Activated naive CD8-positive, alpha-beta T cell treated with anti-CD3 and anti-CD28 coated beads, Interleukin-2, amount 10 ng/mL, durations not matched to agents 7 days and 5 days (primary cell): ENCODE data around the gene PFKFB3. TPM values are rescaled to one million over a fixed set of nuclear protein-coding genes. Genes with fewer than 3 reads are reported as not detected.
A peak's percentile ranks its signal among the peaks of the same experiment; 100 is the strongest.

ENCODE experiments used
- ATAC-seq: fragments of 150-1000 bp; cut with Tn5 transposase; one replicate; pipeline ENCODE4 v1.10.0; 2021; ENCODE audit warnings: low read depth, moderate library complexity
- POLR2A ChIA-PET: fragments of 350-600 bp; sonication (Branson Sonifier 250); formaldehyde crosslinking; loops from one replicate; lab custom pipeline; 2021; ENCODE audit warnings: antibody characterized with exemption; lab: Charles Lee
- DNase-seq: peaks from one replicate; pipeline ENCODE4 v3.0.0; 2021
- H3K27ac Mint-ChIP-seq: one replicate; pipeline ENCODE4 v1.8.0; 2022; ENCODE audit warnings: mild to moderate bottlenecking, mixed read lengths
- H3K27me3 Mint-ChIP-seq: one replicate; pipeline ENCODE4 v1.8.0; 2022; ENCODE audit warnings: mild to moderate bottlenecking, moderate library complexity, mixed read lengths
- H3K36me3 Mint-ChIP-seq: one replicate; pipeline ENCODE4 v1.8.0; 2021; ENCODE audit warnings: mild to moderate bottlenecking, mixed read lengths
- H3K4me1 Mint-ChIP-seq: one replicate; pipeline ENCODE4 v1.8.0; 2021; ENCODE audit warnings: mixed read lengths
- H3K4me3 Mint-ChIP-seq: one replicate; pipeline ENCODE4 v1.8.0; 2022; ENCODE audit warnings: mild to moderate bottlenecking, moderate library complexity, mixed read lengths
- H3K9me3 Mint-ChIP-seq: one replicate; pipeline ENCODE4 v1.8.0; 2021; ENCODE audit warnings: mixed read lengths
- total RNA-seq, 2 experiments: library from RNA; stranded (reverse); gene quantifications; one replicate each; pipeline ENCODE4 v1.2.3, GENCODE V29; 2021

The PFKFB3 gene
- total RNA-seq, 2 experiments from 2014 or later: 75.1 to 77.2 TPM

GRCh38 chr10:6270951-6271350, 68.2 kb downstream of the PFKFB3 start:
- Mint-ChIP-seq H3K4me1 (peaks cover 70% of the 10 kb centered on the region), H3K4me3 (peak overlapping the region; percentile 61), H3K9me3 (no peaks in the 10 kb centered on the region), H3K27ac (peak overlapping the region; percentile 98), H3K27me3 (no peaks in the 10 kb centered on the region), H3K36me3 (peaks cover 17% of the 10 kb centered on the region)
- DNase-seq: no peak
- no peak for ATAC-seq
- POLR2A ChIA-PET: interaction anchor here (0.5 to 3.2 kb wide), 2 partner anchors 77 to 375 kb away, joined by 4 to 14 read pairs; no protein-coding TSS in a partner anchor

GRCh38 chr10:6271663-6272062, 68.9 kb downstream of the PFKFB3 start:
- H3K9me3 Mint-ChIP-seq: no peaks in the 10 kb centered on the region
- H3K27me3 Mint-ChIP-seq: no peaks in the 10 kb centered on the region
- DNase-seq (no peak), ATAC-seq (no peak)
- POLR2A ChIA-PET: interaction anchor here (0.6 to 3.2 kb wide), 2 partner anchors 29 to 76 kb away, joined by 4 to 14 read pairs; no protein-coding TSS in a partner anchor
- H3K36me3 Mint-ChIP-seq: peaks cover 18% of the 10 kb centered on the region
- peaks cover 68% of the 10 kb centered on the region for H3K4me1 Mint-ChIP-seq
- H3K4me3 Mint-ChIP-seq: peak overlapping the region; percentile 61
- peak overlapping the region; percentile 98 for H3K27ac Mint-ChIP-seq

- H3K27me3 Mint-ChIP-seq: no peaks in the 10 kb centered on the region
- ATAC-seq (no peak), DNase-seq (no peak)
- peaks cover 1% of the 10 kb centered on the region for H3K9me3 Mint-ChIP-seq
- H3K36me3 Mint-ChIP-seq: peaks cover 21% of the 10 kb centered on the region
- POLR2A ChIA-PET: interaction anchor here (3.2 kb wide), 1 partner anchor 76 kb away, joined by 14 read pairs; no protein-coding TSS in a partner anchor
- H3K4me3 Mint-ChIP-seq: peak overlapping the region; percentile 61
- peak overlapping the region; percentile 98 for H3K27ac Mint-ChIP-seq
- H3K4me1 Mint-ChIP-seq: peaks cover 66% of the 10 kb centered on the region
These were observed 69.4 kb downstream of the PFKFB3 start for GRCh38 chr10:6272126-6272525.

GRCh38 chr10:6273351-6273750, 70.6 kb downstream of the PFKFB3 start:
- Mint-ChIP-seq H3K36me3 (peaks cover 29% of the 10 kb centered on the region), H3K27me3 (no peaks in the 10 kb centered on the region), H3K4me3 (no peak overlapping the region), H3K4me1 (peaks cover 60% of the 10 kb centered on the region), H3K27ac (no peak overlapping the region), H3K9me3 (peaks cover 5% of the 10 kb centered on the region)
- no peak for ATAC-seq
- POLR2A ChIA-PET: no interaction called here
- no peak for DNase-seq

GRCh38 chr10:6274040-6274439, 71.3 kb downstream of the PFKFB3 start:
- no peak for DNase-seq
- POLR2A ChIA-PET: interaction anchor here (0.5 to 2.2 kb wide), 2 partner anchors 18 to 74 kb away, joined by 4 to 11 read pairs; no protein-coding TSS in a partner anchor
- Mint-ChIP-seq H3K4me1 (peaks cover 59% of the 10 kb centered on the region), H3K27ac (no peak overlapping the region), H3K4me3 (no peak overlapping the region), H3K9me3 (peaks cover 5% of the 10 kb centered on the region), H3K36me3 (peaks cover 29% of the 10 kb centered on the region), H3K27me3 (no peaks in the 10 kb centered on the region)
- ATAC-seq: no peak

GRCh38 chr10:6274484-6274883, 71.8 kb downstream of the PFKFB3 start:
- Mint-ChIP-seq H3K36me3 (peaks cover 28% of the 10 kb centered on the region), H3K4me1 (peaks cover 56% of the 10 kb centered on the region), H3K27ac (no peak overlapping the region), H3K27me3 (no peaks in the 10 kb centered on the region), H3K4me3 (no peak overlapping the region), H3K9me3 (peaks cover 5% of the 10 kb centered on the region)
- DNase-seq (no peak), ATAC-seq (no peak)
- POLR2A ChIA-PET: interaction anchor here (0.5 to 2.2 kb wide), 3 partner anchors 17 to 111 kb away, joined by 4 to 11 read pairs (median 4); no protein-coding TSS in a partner anchor

- peaks cover 56% of the 10 kb centered on the region for H3K4me1 Mint-ChIP-seq
- ATAC-seq: peak; percentile 80
- POLR2A ChIA-PET: interaction anchor here (0.6 to 2.2 kb wide), 5 partner anchors 9 to 112 kb away, joined by 3 to 11 read pairs (median 4); no protein-coding TSS in a partner anchor
- H3K9me3 Mint-ChIP-seq: peaks cover 5% of the 10 kb centered on the region
- H3K27ac Mint-ChIP-seq: peak overlapping the region; percentile 92
- peak overlapping the region; percentile 73 for H3K4me3 Mint-ChIP-seq
- H3K36me3 Mint-ChIP-seq: peaks cover 29% of the 10 kb centered on the region
- peak; percentile 72 for DNase-seq
- no peaks in the 10 kb centered on the region for H3K27me3 Mint-ChIP-seq
These were observed 72.6 kb downstream of the PFKFB3 start for GRCh38 chr10:6275022-6275997.

- Mint-ChIP-seq H3K27me3 (no peaks in the 10 kb centered on the region), H3K4me1 (peaks cover 54% of the 10 kb centered on the region), H3K9me3 (peaks cover 5% of the 10 kb centered on the region), H3K36me3 (peaks cover 25% of the 10 kb centered on the region), H3K4me3 (no peak overlapping the region), H3K27ac (no peak overlapping the region)
- POLR2A ChIA-PET: interaction anchor here (1.2 kb wide), 1 partner anchor 10 kb away, joined by 3 read pairs; no protein-coding TSS in a partner anchor
- no peak for DNase-seq
- no peak for ATAC-seq
These were observed 73.6 kb downstream of the PFKFB3 start for GRCh38 chr10:6276356-6276755.

GRCh38 chr10:6278519-6279120, 75.9 kb downstream of the PFKFB3 start:
- POLR2A ChIA-PET: no interaction called here
- no peak overlapping the region for H3K27ac Mint-ChIP-seq
- peaks cover 29% of the 10 kb centered on the region for H3K36me3 Mint-ChIP-seq
- no peak for DNase-seq
- peaks cover 5% of the 10 kb centered on the region for H3K9me3 Mint-ChIP-seq
- H3K4me1 Mint-ChIP-seq: peaks cover 41% of the 10 kb centered on the region
- no peaks in the 10 kb centered on the region for H3K27me3 Mint-ChIP-seq
- no peak overlapping the region for H3K4me3 Mint-ChIP-seq
- no peak for ATAC-seq

GRCh38 chr10:6279540-6280267, 77.0 kb downstream of the PFKFB3 start:
- DNase-seq: no peak
- POLR2A ChIA-PET: interaction anchor here (0.5 to 0.7 kb wide), 2 partner anchors 12 to 77 kb away, joined by 3 read pairs; partner anchors contain the start of gene PFKFB3
- no peak for ATAC-seq
- H3K27me3 Mint-ChIP-seq: no peaks in the 10 kb centered on the region
- peaks cover 5% of the 10 kb centered on the region for H3K9me3 Mint-ChIP-seq
- H3K27ac Mint-ChIP-seq: peak overlapping the region; percentile 60
- H3K4me1 Mint-ChIP-seq: peaks cover 38% of the 10 kb centered on the region
- H3K36me3 Mint-ChIP-seq: peaks cover 33% of the 10 kb centered on the region
- peak overlapping the region; percentile 48 for H3K4me3 Mint-ChIP-seq

- Mint-ChIP-seq H3K27ac (peak overlapping the region; percentile 60), H3K4me3 (peak overlapping the region; percentile 48), H3K4me1 (peaks cover 34% of the 10 kb centered on the region), H3K36me3 (peaks cover 29% of the 10 kb centered on the region), H3K9me3 (peaks cover 5% of the 10 kb centered on the region), H3K27me3 (no peaks in the 10 kb centered on the region)
- ATAC-seq (peak; percentile 76), DNase-seq (no peak)
- POLR2A ChIA-PET: interaction anchor here (0.5 to 0.7 kb wide), 2 partner anchors 11 to 78 kb away, joined by 3 read pairs; partner anchors contain the start of gene PFKFB3
These were observed 77.6 kb downstream of the PFKFB3 start for GRCh38 chr10:6280291-6280690.

- ATAC-seq (no peak), DNase-seq (no peak)
- H3K27me3 Mint-ChIP-seq: no peaks in the 10 kb centered on the region
- H3K4me3 Mint-ChIP-seq: no peak overlapping the region
- peaks cover 26% of the 10 kb centered on the region for H3K36me3 Mint-ChIP-seq
- H3K4me1 Mint-ChIP-seq: peaks cover 23% of the 10 kb centered on the region
- H3K9me3 Mint-ChIP-seq: peaks cover 3% of the 10 kb centered on the region
- H3K27ac Mint-ChIP-seq: no peak overlapping the region
- POLR2A ChIA-PET: interaction anchor here (1.3 to 1.5 kb wide), 3 partner anchors 18 to 80 kb away, joined by 3 to 7 read pairs (median 3); partner anchors contain the start of gene PFKFB3
These were observed 79.8 kb downstream of the PFKFB3 start for GRCh38 chr10:6282454-6282958.
